Stimulated activated CD4-positive, alpha-beta T cell treated with anti-CD3 and anti-CD28 coated beads, TNF-alpha, amount 100 ng/mL, for 1 hour (primary cell): Measurements from ENCODE around the gene PRDM5.

Experiments used
- DNase-seq, 3 donors: peaks; one replicate each; pipeline ENCODE4 v3.0.0-alpha.2; 2020; ENCODE audit warnings: low read depth in 3 of 3, low spot score in 1 of 3

The PRDM5 gene

GRCh38 chr4:120915336-120915735, 7.2 kb downstream of the PRDM5 start:
- no peak for DNase-seq

GRCh38 chr4:120903419-120903818, 19.1 kb downstream of the PRDM5 start:
- DNase-seq, result no peak

- no peak for DNase-seq
Measured at GRCh38 chr4:120902925-120903324, 19.6 kb downstream of the PRDM5 start.

GRCh38 chr4:120901731-120902130, 20.8 kb downstream of the PRDM5 start:
- DNase-seq, result no peak

GRCh38 chr4:120897981-120898719, 24.4 kb downstream of the PRDM5 start:
- DNase-seq, result no peak

GRCh38 chr4:120895554-120895953, 27.0 kb downstream of the PRDM5 start:
- DNase-seq, result no peak

- no peak for DNase-seq
Measured at GRCh38 chr4:120893314-120893713, 29.2 kb downstream of the PRDM5 start.

- no peak for DNase-seq
Measured at GRCh38 chr4:120886191-120886590, 36.3 kb downstream of the PRDM5 start.

- DNase-seq, result no peak
Measured at GRCh38 chr4:120881846-120882245, 40.7 kb downstream of the PRDM5 start.

GRCh38 chr4:120881351-120881750, 41.2 kb downstream of the PRDM5 start:
- no peak for DNase-seq

- DNase-seq, result no peak
Measured at GRCh38 chr4:120877021-120877420, 45.5 kb downstream of the PRDM5 start.

GRCh38 chr4:120874792-120875774, 47.4 kb downstream of the PRDM5 start:
- DNase-seq, result no peak

GRCh38 chr4:120873554-120873953, 49.0 kb downstream of the PRDM5 start:
- no peak for DNase-seq

GRCh38 chr4:120871173-120871572, 51.4 kb downstream of the PRDM5 start:
- DNase-seq, result no peak

- DNase-seq, result no peak
Measured at GRCh38 chr4:120870279-120870673, 52.2 kb downstream of the PRDM5 start.

- DNase-seq, result no peak
Measured at GRCh38 chr4:120869613-120870278, 52.8 kb downstream of the PRDM5 start.

- DNase-seq, result no peak
Measured at GRCh38 chr4:120867506-120867905, 55.0 kb downstream of the PRDM5 start.

- DNase-seq, result no peak
Measured at GRCh38 chr4:120865985-120866384, 56.5 kb downstream of the PRDM5 start.

GRCh38 chr4:120864969-120865368, 57.6 kb downstream of the PRDM5 start:
- DNase-seq, result no peak

- no peak for DNase-seq
Measured at GRCh38 chr4:120862432-120862831, 60.1 kb downstream of the PRDM5 start.

GRCh38 chr4:120861852-120862251, 60.7 kb downstream of the PRDM5 start:
- DNase-seq, result no peak

GRCh38 chr4:120858776-120859175, 63.8 kb downstream of the PRDM5 start:
- DNase-seq, result no peak
